Measurements from ENCODE around the gene TFAP2A. TPM values are rescaled to one million over a fixed set of nuclear protein-coding genes. Genes with fewer than 3 reads are reported as not detected.

Gene TFAP2A
- total RNA-seq, 4 donors from 2014 or later = 0.21 TPM; not detected in 2

DNA sequence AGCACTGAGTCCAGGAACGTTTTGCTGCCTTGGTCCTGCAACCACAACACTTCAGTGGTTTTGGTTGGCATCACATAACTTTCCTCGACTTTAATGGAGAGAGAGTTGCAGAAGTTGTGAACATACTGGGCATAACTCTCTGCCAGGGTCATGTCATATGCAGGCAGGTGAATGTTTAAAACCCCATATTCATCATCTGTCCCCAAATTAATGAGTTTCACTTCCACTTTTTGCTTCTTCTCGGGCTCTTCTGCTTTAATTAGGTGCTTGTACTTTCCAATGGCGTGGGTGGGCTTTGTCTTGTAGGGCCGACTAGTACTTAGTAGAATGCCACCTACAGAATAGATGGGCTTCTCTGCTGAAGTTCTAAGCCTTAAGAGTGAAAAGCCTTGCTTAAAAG is 45.2 kb upstream of the TFAP2A start:
- no peaks in the 10 kb centered on the region for H3K9me3 ChIP-seq
- intact Hi-C loops (cut with DNase I; ENCODE audit: low total_unique reads) = no loop called here

DNA sequence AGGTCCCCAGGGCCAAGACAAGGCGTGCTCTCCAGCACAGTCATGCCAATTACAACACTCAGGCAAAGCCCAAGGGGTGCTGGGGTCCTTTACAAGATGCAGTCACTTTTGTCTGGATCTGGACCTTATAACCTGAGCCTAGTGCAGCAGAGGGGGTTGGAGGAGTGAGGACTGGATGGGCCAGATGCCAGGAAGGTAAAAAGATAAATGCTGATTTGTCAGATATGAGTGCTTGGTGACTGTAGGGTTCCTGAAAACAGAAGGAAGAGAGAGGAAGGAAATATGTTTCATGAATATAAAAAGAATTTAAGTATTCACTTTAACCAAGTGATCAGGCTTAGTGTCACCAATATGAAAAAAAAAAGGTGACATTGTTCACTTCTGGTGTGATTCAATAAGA is 43.4 kb upstream of the TFAP2A start:
- TF ChIP-seq POLR2A (IDR thresholded peaks at IDR 0.05) = no peak
- TF ChIP-seq, protein P1, sequence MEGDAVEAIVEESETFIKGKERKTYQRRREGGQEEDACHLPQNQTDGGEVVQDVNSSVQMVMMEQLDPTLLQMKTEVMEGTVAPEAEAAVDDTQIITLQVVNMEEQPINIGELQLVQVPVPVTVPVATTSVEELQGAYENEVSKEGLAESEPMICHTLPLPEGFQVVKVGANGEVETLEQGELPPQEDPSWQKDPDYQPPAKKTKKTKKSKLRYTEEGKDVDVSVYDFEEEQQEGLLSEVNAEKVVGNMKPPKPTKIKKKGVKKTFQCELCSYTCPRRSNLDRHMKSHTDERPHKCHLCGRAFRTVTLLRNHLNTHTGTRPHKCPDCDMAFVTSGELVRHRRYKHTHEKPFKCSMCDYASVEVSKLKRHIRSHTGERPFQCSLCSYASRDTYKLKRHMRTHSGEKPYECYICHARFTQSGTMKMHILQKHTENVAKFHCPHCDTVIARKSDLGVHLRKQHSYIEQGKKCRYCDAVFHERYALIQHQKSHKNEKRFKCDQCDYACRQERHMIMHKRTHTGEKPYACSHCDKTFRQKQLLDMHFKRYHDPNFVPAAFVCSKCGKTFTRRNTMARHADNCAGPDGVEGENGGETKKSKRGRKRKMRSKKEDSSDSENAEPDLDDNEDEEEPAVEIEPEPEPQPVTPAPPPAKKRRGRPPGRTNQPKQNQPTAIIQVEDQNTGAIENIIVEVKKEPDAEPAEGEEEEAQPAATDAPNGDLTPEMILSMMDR (IDR thresholded peaks at IDR 0.05) = no peak
- Histone ChIP-seq H3K4me3 (no peak overlapping the region), H3K27me3 (no peaks in the 10 kb centered on the region), H3K27ac (no peak overlapping the region), H3K36me3 (no peaks in the 10 kb centered on the region), H3K4me1 (no peaks in the 10 kb centered on the region), H3K9me3 (no peaks in the 10 kb centered on the region)
- intact Hi-C loops (cut with DNase I; ENCODE audit: low total_unique reads) = no loop called here
- no peak for DNase-seq

More for the DNA sequence above, 45.2 kb upstream of the TFAP2A start:
- TF ChIP-seq, protein P1 (IDR thresholded peaks at IDR 0.05) = no peak
- no peak for TF ChIP-seq POLR2A (IDR thresholded peaks at IDR 0.05)
- no peaks in the 10 kb centered on the region for H3K4me1 ChIP-seq
- H3K27ac ChIP-seq = no peak overlapping the region
- H3K36me3 ChIP-seq = no peaks in the 10 kb centered on the region
- H3K27me3 ChIP-seq = no peaks in the 10 kb centered on the region
- no peak for DNase-seq
- H3K4me3 ChIP-seq = no peak overlapping the region

DNA sequence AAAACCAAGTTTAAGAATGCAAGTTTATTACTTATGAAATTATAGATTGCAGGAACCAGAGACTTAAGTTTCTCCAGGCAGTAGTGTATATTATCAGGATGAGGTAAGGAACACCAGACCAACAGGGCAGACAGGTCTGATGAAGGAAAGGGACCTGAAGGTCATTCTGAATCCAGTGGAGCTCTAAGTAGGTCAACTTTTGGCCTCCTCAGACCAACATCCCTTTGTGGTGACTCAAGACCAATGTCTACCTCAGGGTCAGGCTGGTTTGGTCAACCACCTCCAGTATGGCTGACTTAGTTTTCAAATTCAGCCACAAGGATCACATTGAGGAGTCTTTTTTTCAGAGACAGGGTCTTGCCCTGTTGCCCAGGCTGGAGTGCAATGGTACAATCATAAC is 38.7 kb upstream of the TFAP2A start:
- H3K4me1 ChIP-seq = no peaks in the 10 kb centered on the region
- DNase-seq = no peak
- TF ChIP-seq, protein P1 (IDR thresholded peaks at IDR 0.05) = no peak
- TF ChIP-seq POLR2A (IDR thresholded peaks at IDR 0.05) = no peak

DNA sequence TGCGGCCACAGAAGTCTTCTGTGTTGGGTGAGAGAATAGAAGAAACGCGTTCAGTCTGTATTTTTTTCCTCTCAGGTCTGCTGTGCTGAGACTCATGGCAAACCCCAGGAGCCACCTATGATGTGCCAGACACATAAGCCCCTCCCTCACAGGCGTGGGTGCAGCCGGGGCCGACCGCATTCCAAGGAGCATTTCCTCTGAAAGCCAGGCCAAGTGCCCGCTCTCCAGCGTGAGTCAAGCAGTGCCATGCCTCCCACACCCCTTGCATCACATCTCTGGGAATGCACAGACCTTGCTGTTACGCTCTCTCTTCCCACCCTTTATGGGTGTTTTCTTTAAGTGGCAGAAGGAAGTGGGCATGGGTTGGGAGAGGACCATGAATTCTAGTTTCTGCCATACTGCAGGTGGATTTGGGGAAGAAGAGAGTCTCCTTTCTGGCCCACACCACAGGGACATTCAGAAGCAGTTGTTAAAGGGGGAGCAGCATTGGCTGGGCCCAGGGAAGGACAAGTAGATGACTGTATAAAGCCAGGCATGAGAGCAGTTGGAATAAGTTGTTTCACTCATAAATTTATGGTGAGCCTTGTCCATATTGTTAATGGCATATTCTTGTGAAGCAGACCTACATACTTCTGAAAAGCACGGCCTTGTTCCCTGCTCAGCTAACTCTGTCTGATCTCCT is 37.1 kb upstream of the TFAP2A start:
- Histone ChIP-seq H3K36me3 (no peaks in the 10 kb centered on the region), H3K27me3 (no peaks in the 10 kb centered on the region), H3K9me3 (no peaks in the 10 kb centered on the region), H3K4me3 (no peak overlapping the region), H3K27ac (no peak overlapping the region), H3K4me1 (no peaks in the 10 kb centered on the region)
- intact Hi-C loops (cut with DNase I; ENCODE audit: low total_unique reads) = no loop called here
- TF ChIP-seq, protein P1 (IDR thresholded peaks at IDR 0.05) = no peak
- TF ChIP-seq POLR2A (IDR thresholded peaks at IDR 0.05) = no peak
- DNase-seq = no peak

More for the DNA sequence above, 38.7 kb upstream of the TFAP2A start:
- no peak overlapping the region for H3K27ac ChIP-seq
- no peaks in the 10 kb centered on the region for H3K27me3 ChIP-seq
- no peak overlapping the region for H3K4me3 ChIP-seq
- H3K36me3 ChIP-seq = no peaks in the 10 kb centered on the region
- no peaks in the 10 kb centered on the region for H3K9me3 ChIP-seq
- intact Hi-C loops (cut with DNase I; ENCODE audit: low total_unique reads) = no loop called here

DNA sequence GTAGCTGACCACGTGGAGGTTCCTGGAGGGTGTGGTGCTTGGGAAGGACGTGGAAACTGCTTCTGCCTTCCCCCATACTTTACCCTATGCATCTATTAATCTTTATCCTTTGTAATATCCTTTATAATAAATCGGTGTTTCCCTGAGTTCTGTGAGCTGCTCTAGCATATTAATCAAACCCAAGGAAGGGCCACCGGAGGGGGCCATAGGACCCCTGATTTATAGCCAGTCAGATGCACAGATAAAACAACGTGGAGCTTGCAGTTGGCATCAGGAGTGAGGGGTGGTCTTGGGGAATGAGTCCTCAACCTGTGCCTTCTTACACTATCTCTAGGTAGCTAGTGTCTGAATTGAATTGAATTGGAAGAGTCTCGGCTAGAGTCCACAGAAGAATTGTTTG is 36.5 kb upstream of the TFAP2A start:
- Histone ChIP-seq H3K27ac (no peak overlapping the region), H3K4me1 (no peaks in the 10 kb centered on the region)
- TF ChIP-seq, protein P1 (IDR thresholded peaks at IDR 0.05) = no peak
- no peak for TF ChIP-seq POLR2A (IDR thresholded peaks at IDR 0.05)

More for the DNA sequence above, 36.5 kb upstream of the TFAP2A start:
- Histone ChIP-seq H3K4me3 (no peak overlapping the region), H3K27me3 (no peaks in the 10 kb centered on the region), H3K36me3 (no peaks in the 10 kb centered on the region), H3K9me3 (no peaks in the 10 kb centered on the region)
- DNase-seq = no peak
- intact Hi-C loops (cut with DNase I; ENCODE audit: low total_unique reads) = no loop called here

Data from uterus (tissue), 4 donors.